HCT116 (cell line): ENCODE data around the gene EPHA2. TPM values are rescaled to one million over a fixed set of nuclear protein-coding genes. Genes with fewer than 3 reads are reported as not detected.

Source experiments
- ATAC-seq: fragments of 200-7000 bp; cut with Tn5 transposase; 2 replicates; pipeline ENCODE4 v1.9.1; 2020; ENCODE audit warnings: mild to moderate bottlenecking, moderate library complexity
- BruUV-seq: library from RNA; stranded (reverse); fragments of 400-500 nt; replicated peaks from 2 replicates; lab custom pipeline; 2021; lab: Mats Ljungman, UMichigan
- CTCF ChIA-PET: fragments of 300-600 bp; sonication (Branson Sonifier 250); formaldehyde crosslinking; loops from one replicate; lab custom pipeline; 2021; ENCODE audit warnings: antibody characterized with exemption; lab: Charles Lee
- POLR2A ChIA-PET: fragments of 300-600, 350-600 bp; sonication (Branson Sonifier 250); formaldehyde crosslinking; loops from one replicate; lab custom pipeline; 2021; ENCODE audit warnings: antibody characterized with exemption; lab: Charles Lee
- RAD21 ChIA-PET, 2 experiments: fragments of 300-600 bp; sonication (Branson Sonifier 250); formaldehyde crosslinking; loops; one replicate each; lab custom pipeline; 2023; ENCODE audit warnings: low total read pairs in 2 of 2; ENCODE audit not compliant: uncharacterized antibody in 2 of 2, unreplicated experiment in 2 of 2, low non-redundant PET in 1 of 2; lab: Charles Lee
- DNase-seq: peaks from one replicate; pipeline ENCODE4 v3.0.0-alpha.2; 2010; ENCODE audit warnings: low read depth, low spot score
- H2AFZ ChIP-seq: fragments of 200-600 bp; shearing (Covaris generic), sonication (generic); 2 replicates; pipeline ENCODE4 v1.6.1; 2017; ENCODE audit warnings: low read depth, mixed run types, mixed read lengths, antibody characterized with exemption, low read length; ENCODE audit not compliant: poor library complexity, severe bottlenecking
- H3K27ac ChIP-seq: 2 replicates; pipeline ENCODE4 v1.5.1; 2012; ENCODE audit warnings: low read depth, low read length
- H3K27me3 ChIP-seq: fragments of 200-600 bp; sonication (generic); 2 replicates; pipeline ENCODE4 v1.6.1; 2016; ENCODE audit warnings: mixed run types, low read length, mixed read lengths; ENCODE audit not compliant: insufficient read depth
- H3K36me3 ChIP-seq, 2 experiments: fragments of 200-500 bp in 1 of 2; fragments of 200-600 bp in 1 of 2; sonication (Bioruptor generic) in 1 of 2; sonication (generic) in 1 of 2; 2 replicates each; pipeline versions ENCODE4 v1.5.1 to v1.6.1; 2014 to 2016; ENCODE audit warnings: low read length in 2 of 2, inconsistent platforms in 1 of 2, mixed read lengths in 1 of 2, mixed run types in 1 of 2; ENCODE audit not compliant: insufficient read depth in 2 of 2, control insufficient read depth in 1 of 2
- H3K4me1 ChIP-seq, 2 experiments: fragments of 200-600 bp in 1 of 2; sonication (generic) in 1 of 2; 2 replicates each; pipeline versions ENCODE4 v1.5.1 to v1.6.1; 2012 to 2017; ENCODE audit warnings: low read length in 2 of 2, inconsistent platforms in 1 of 2, mild to moderate bottlenecking in 1 of 2, mixed read lengths in 1 of 2, mixed run types in 1 of 2, moderate library complexity in 1 of 2; ENCODE audit not compliant: insufficient read depth in 2 of 2, control insufficient read depth in 1 of 2
- H3K4me2 ChIP-seq: fragments of 200-600 bp; sonication (generic); 2 replicates; pipeline ENCODE4 v1.6.1; 2017; ENCODE audit warnings: mixed run types, low read length, mixed read lengths
- H3K4me3 ChIP-seq, 2 experiments: fragments of 200-600 bp in 1 of 2; sonication (generic) in 1 of 2; replicated peaks in 1 of 2; 2 replicates each; pipeline ENCODE4 v1.5.1; 2011 to 2016; ENCODE audit warnings: low read length in 2 of 2, control low read depth in 1 of 2, low read depth in 1 of 2, mild to moderate bottlenecking in 1 of 2, mixed read lengths in 1 of 2, mixed run types in 1 of 2
- H3K79me2 ChIP-seq: fragments of 200-600 bp; sonication (generic); 2 replicates; pipeline ENCODE4 v1.6.1; 2017; ENCODE audit warnings: mild to moderate bottlenecking, mixed run types, low read length, moderate library complexity, mixed read lengths; ENCODE audit not compliant: insufficient read depth
- H3K9ac ChIP-seq: fragments of 200-600 bp; sonication (generic); 2 replicates; pipeline ENCODE4 v1.6.1; 2016; ENCODE audit warnings: low read length, mixed read lengths
- H3K9me2 ChIP-seq: fragments of 200-600 bp; sonication (generic), shearing (Covaris generic); 2 replicates; pipeline ENCODE4 v1.6.1; 2017; ENCODE audit warnings: mixed run types, mild to moderate bottlenecking, moderate library complexity; ENCODE audit not compliant: insufficient read depth
- H3K9me3 ChIP-seq, 2 experiments: fragments of 200-500 bp in 1 of 2; fragments of 200-600 bp in 1 of 2; sonication (Bioruptor generic) in 1 of 2; sonication (generic) in 1 of 2; 2 replicates each; pipeline ENCODE4 v1.6.1; 2014 to 2017; ENCODE audit warnings: low read length in 2 of 2, mixed read lengths in 2 of 2, inconsistent platforms in 1 of 2, low read depth in 1 of 2, mild to moderate bottlenecking in 1 of 2, mixed run types in 1 of 2, moderate library complexity in 1 of 2; ENCODE audit not compliant: control insufficient read depth in 1 of 2, insufficient read depth in 1 of 2
- H4K20me1 ChIP-seq: fragments of 200-600 bp; sonication (generic), shearing (Covaris generic); 2 replicates; pipeline ENCODE4 v1.6.1; 2017; ENCODE audit warnings: mixed run types, mild to moderate bottlenecking, moderate library complexity; ENCODE audit not compliant: insufficient read depth
- CBX3 ChIP-seq: IDR thresholded peaks from 2 replicates; pipeline ENCODE4 v1.6.1; 2012; ENCODE audit warnings: low read depth
- EGR1 ChIP-seq: IDR thresholded peaks from 2 replicates; pipeline ENCODE4 v1.6.1; 2012; ENCODE audit warnings: low read depth
- EZH2 ChIP-seq: fragments of 200-600 bp; sonication (generic); IDR thresholded peaks from 2 replicates; pipeline ENCODE4 v1.6.1; 2017; ENCODE audit warnings: antibody characterized with exemption, mixed run types
- FOSL1 ChIP-seq: IDR thresholded peaks from 2 replicates; pipeline ENCODE4 v1.6.1; 2012; ENCODE audit warnings: low read depth
- POLR2A ChIP-seq: IDR thresholded peaks from 2 replicates; pipeline ENCODE4 v1.7.0; 2011; ENCODE audit warnings: borderline replicate concordance; ENCODE audit not compliant: insufficient read depth, insufficient read length; ENCODE audit errors: extremely low read depth
- RAD21 ChIP-seq: IDR thresholded peaks from 2 replicates; pipeline ENCODE4 v1.6.1; 2012; ENCODE audit warnings: low read depth, mild to moderate bottlenecking
- ZFX ChIP-seq: fragments of 450-650 bp; IDR thresholded peaks from 2 replicates; pipeline ENCODE4 v1.6.1; 2017
- intact Hi-C: fragments of 100-400 bp; cut with micrococcal nuclease; formaldehyde crosslinking; loops from 2 replicates; pipeline ENCODE4 v1.10.0; 2022
- total RNA-seq: library from RNA; stranded (reverse); gene quantifications from one replicate; pipeline ENCODE4 v1.2.1, GENCODE V29; 2021; ENCODE audit not compliant: unreplicated experiment
- TF ChIP-seq, protein P1 (sequence below), 3 experiments: fragments of 200-600 bp in 1 of 3; sonication (generic) in 1 of 3; IDR thresholded peaks in 2 of 3; conservative IDR thresholded peaks in 1 of 3; 2 replicates each; pipeline ENCODE4 v1.5.1; 2012 to 2017; ENCODE audit warnings: low read depth in 2 of 3, low read length in 2 of 3, antibody characterized with exemption in 1 of 3, borderline replicate concordance in 1 of 3, control low read depth in 1 of 3, mild to moderate bottlenecking in 1 of 3, mixed read lengths in 1 of 3, mixed run types in 1 of 3, moderate library complexity in 1 of 3; ENCODE audit not compliant: insufficient read depth in 1 of 3

Gene EPHA2
- total RNA-seq, 1 experiment from 2014 or later = 164 TPM

DNA sequence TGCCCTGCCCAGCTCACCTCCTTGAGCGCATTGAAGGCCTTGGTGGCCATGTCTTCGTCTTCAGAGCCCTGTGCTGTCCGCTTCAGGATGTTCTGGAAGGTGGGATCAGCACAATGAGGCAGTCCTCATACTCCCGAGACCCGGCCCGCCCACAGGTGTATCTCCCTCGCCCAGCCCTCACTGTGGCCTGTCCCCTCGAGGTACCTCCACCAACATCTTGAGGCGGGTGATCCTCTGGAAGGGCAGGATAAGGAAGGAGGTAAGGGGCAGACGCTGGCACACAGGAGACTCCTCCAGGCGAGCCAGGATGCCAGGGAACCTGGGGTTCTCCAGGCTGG is 49.4 kb upstream of the EPHA2 start (continued):
- TF ChIP-seq EGR1 (no peak), FOSL1 (no peak), POLR2A (no peak), CBX3 (no peak), ZFX (no peak), EZH2 (no peak), RAD21 (no peak)
- TF ChIP-seq, all 23 proteins: peak for 0

DNA sequence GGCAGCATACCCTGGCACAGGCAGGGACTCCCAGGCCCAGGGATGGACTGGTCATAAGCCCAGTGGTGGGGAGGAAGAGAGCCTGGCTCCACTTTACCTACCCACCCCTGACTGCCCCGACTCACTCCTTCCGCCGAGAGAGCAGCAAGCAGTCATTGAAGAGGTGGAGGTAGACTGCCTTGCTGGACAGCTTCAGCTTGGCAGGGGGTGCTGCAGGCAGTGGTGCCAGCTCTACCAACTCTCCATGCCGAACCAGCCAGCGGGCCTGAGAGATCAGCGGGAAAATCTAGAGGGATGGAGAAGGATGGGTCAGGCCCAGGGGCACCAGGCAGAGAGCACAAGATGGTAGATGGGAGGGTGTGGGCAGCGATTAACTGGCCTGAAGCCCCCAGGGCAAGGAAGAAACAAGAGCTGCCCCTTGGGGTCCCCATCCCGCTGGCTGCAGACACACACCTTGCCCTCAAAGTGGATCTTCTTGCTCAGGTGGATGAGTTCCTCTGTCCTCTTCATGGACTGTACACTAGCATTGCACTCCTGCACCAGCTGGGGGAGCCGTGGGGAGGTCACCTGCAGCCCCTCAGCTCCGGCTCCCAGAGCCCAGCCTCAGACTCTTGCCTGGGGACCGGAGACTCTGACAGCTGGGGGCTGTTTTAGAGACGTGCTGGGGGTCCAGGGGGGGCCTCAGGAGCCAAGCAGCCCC is 48.9 kb upstream of the EPHA2 start:
- Histone ChIP-seq H3K4me3 (no peak overlapping the region), H3K9me3 (no peaks in the 10 kb centered on the region), H4K20me1 (no peaks in the 10 kb centered on the region), H2AFZ (no peak overlapping the region), H3K4me2 (no peak overlapping the region), H3K79me2 (peaks cover 9% of the 10 kb centered on the region; the same call in 1 of the 2 replicates), H3K27me3 (no peaks in the 10 kb centered on the region), H3K27ac (peak overlapping the region; percentile 82; the same call in 1 of the 2 replicates), H3K36me3 (peaks cover 12 to 27% of the 10 kb centered on the region in 2 experiments; a peak in 2 of 4 replicates), H3K4me1 (peaks cover 19 to 40% of the 10 kb centered on the region in 2 experiments), H3K9ac (no peak overlapping the region), H3K9me2 (no peaks in the 10 kb centered on the region)
- DNase-seq (no peak), ATAC-seq (no peak)
- ChIA-PET RAD21 (no interaction called here), CTCF (no interaction called here), POLR2A (interaction anchor here (0.8 kb wide), 1 partner anchor 12 kb away, joined by 3 read pairs; no protein-coding TSS in a partner anchor)
- TF ChIP-seq, protein P1, sequence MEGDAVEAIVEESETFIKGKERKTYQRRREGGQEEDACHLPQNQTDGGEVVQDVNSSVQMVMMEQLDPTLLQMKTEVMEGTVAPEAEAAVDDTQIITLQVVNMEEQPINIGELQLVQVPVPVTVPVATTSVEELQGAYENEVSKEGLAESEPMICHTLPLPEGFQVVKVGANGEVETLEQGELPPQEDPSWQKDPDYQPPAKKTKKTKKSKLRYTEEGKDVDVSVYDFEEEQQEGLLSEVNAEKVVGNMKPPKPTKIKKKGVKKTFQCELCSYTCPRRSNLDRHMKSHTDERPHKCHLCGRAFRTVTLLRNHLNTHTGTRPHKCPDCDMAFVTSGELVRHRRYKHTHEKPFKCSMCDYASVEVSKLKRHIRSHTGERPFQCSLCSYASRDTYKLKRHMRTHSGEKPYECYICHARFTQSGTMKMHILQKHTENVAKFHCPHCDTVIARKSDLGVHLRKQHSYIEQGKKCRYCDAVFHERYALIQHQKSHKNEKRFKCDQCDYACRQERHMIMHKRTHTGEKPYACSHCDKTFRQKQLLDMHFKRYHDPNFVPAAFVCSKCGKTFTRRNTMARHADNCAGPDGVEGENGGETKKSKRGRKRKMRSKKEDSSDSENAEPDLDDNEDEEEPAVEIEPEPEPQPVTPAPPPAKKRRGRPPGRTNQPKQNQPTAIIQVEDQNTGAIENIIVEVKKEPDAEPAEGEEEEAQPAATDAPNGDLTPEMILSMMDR (IDR thresholded peaks at IDR 0.05 in 2 of 3, conservative IDR thresholded peaks at IDR 0.05 in 1 of 3; ENCODE audit: borderline replicate concordance in 1 of 3, insufficient read depth in 1 of 3, low read depth in 2 of 3, low read length in 2 of 3) = peak in 2 of 3 experiments; percentile 56 to 65; a peak in 4 of 6 replicates
- no peak for TF ChIP-seq FOSL1
- BruUV-seq = no TSS peak
- intact Hi-C loops = no loop called here
